Tibial artery (tissue), 4 donors: ENCODE measurements around the gene UPF2.

Source experiments
- DNase-seq, 2 donors: peaks; one replicate each; pipeline ENCODE4 v3.0.0-alpha.2; 2019
- H3K27ac ChIP-seq, 2 donors: fragments of 200-600 bp; sonication (generic) in 1 of 2; 1 replicate in 1 of 2; 2 replicates in 1 of 2; pipeline ENCODE4 v1.5.1; 2018 to 2019; ENCODE audit warnings: mild to moderate bottlenecking in 1 of 2
- H3K27me3 ChIP-seq, 2 donors: fragments of 200-600 bp; sonication (generic) in 1 of 2; one replicate each; pipeline versions ENCODE4 v1.5.1 to v1.6.0; 2016 to 2019
- H3K36me3 ChIP-seq, 3 donors: fragments of 200-600 bp; sonication (generic) in 2 of 3; one replicate each; pipeline ENCODE4 v1.5.1; 2016 to 2019; ENCODE audit warnings: mild to moderate bottlenecking in 2 of 3
- H3K4me1 ChIP-seq, 4 donors: fragments of 200-600 bp; sonication (generic) in 2 of 4; 1 replicate in 3 of 4; 2 replicates in 1 of 4; pipeline ENCODE4 v1.5.1; 2016 to 2019
- H3K4me3 ChIP-seq, 2 donors: fragments of 200-600 bp; sonication (generic) in 1 of 2; 1 replicate in 1 of 2; 2 replicates in 1 of 2; pipeline ENCODE4 v1.5.1; 2018 to 2019; ENCODE audit warnings: mild to moderate bottlenecking in 2 of 2
- H3K9me3 ChIP-seq, 3 donors: fragments of 200-600 bp; sonication (generic) in 1 of 3; one replicate each; pipeline ENCODE4 v1.5.1; 2016 to 2019
- intact Hi-C: fragments of 100-400 bp; cut with DNase I; formaldehyde crosslinking; loops from one replicate; pipeline ENCODE4 v1.15.0; 2023; ENCODE audit warnings: low total_unique reads
- TF ChIP-seq, protein P1 (sequence below), 2 experiments: fragments of 200-600 bp in 1 of 2; fragments of 450-650 bp in 1 of 2; IDR thresholded peaks; one replicate each; pipeline ENCODE4 v1.5.1; 2017 to 2019; ENCODE audit warnings: antibody characterized with exemption in 2 of 2, mild to moderate bottlenecking in 1 of 2, moderate library complexity in 1 of 2

The UPF2 gene

GRCh38 chr10:11958956-11959355 is 83.7 kb downstream of the UPF2 start:
- Histone ChIP-seq H3K4me3 (no peak overlapping the region), H3K36me3 (peaks cover 59 to 92% (median 71%) of the 10 kb centered on the region in 3 donors), H3K27me3 (no peaks in the 10 kb centered on the region), H3K4me1 (no peaks in the 10 kb centered on the region), H3K9me3 (no peaks in the 10 kb centered on the region), H3K27ac (no peak overlapping the region)
- intact Hi-C loops, result no loop called here
- TF ChIP-seq, protein P1, sequence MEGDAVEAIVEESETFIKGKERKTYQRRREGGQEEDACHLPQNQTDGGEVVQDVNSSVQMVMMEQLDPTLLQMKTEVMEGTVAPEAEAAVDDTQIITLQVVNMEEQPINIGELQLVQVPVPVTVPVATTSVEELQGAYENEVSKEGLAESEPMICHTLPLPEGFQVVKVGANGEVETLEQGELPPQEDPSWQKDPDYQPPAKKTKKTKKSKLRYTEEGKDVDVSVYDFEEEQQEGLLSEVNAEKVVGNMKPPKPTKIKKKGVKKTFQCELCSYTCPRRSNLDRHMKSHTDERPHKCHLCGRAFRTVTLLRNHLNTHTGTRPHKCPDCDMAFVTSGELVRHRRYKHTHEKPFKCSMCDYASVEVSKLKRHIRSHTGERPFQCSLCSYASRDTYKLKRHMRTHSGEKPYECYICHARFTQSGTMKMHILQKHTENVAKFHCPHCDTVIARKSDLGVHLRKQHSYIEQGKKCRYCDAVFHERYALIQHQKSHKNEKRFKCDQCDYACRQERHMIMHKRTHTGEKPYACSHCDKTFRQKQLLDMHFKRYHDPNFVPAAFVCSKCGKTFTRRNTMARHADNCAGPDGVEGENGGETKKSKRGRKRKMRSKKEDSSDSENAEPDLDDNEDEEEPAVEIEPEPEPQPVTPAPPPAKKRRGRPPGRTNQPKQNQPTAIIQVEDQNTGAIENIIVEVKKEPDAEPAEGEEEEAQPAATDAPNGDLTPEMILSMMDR (IDR thresholded peaks at IDR 0.05), result no peak
- no peak for DNase-seq

GRCh38 chr10:11951695-11952094 is 90.9 kb downstream of the UPF2 start:
- H3K27ac ChIP-seq, result no peak overlapping the region
- TF ChIP-seq, protein P1 (IDR thresholded peaks at IDR 0.05), result no peak
- DNase-seq, result no peak

DNA sequence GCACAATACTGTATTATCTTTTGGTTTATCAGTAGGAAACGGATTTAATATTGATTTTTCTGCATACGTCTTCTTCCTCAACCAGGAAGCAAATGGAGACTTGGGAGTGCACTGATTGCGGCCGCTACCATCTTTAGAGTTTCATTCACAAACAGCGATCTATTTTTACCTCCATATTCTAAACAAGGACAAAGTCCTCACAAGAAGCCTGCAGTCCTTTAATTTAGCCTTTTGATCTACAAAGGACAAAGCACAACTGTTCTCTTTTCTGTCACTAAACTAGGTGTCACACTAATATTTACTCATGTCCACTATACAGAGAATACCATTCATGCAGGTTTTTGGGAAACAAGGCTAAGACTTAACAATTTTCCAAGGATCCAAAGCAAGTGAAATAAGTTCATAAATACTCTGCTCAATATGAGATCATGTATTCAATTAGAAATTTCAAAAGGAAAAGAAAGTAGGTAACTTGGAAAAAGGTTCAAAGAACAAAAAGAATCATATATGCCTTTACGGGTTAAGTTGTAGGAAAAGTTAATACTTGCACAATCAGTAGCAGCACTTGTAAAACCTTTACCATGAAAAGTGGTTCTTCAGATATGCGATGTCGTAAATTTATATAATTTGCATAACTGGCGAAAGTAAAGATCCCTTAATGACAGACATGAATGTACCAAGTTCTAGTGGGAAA is 92.1 kb downstream of the UPF2 start:
- intact Hi-C loops, result no loop called here
- H3K27ac ChIP-seq, result no peak overlapping the region
- H3K4me3 ChIP-seq, result no peak overlapping the region
- peaks cover 23 to 68% (median 25%) of the 10 kb centered on the region in 3 donors for H3K36me3 ChIP-seq
- H3K9me3 ChIP-seq, result no peaks in the 10 kb centered on the region
- DNase-seq, result no peak
- no peaks in the 10 kb centered on the region for H3K4me1 ChIP-seq
- no peaks in the 10 kb centered on the region for H3K27me3 ChIP-seq
- TF ChIP-seq, protein P1 (IDR thresholded peaks at IDR 0.05), result no peak

More at GRCh38 chr10:11951695-11952094, 90.9 kb downstream of the UPF2 start:
- H3K27me3 ChIP-seq, result no peaks in the 10 kb centered on the region
- no peak overlapping the region for H3K4me3 ChIP-seq
- intact Hi-C loops, result no loop called here
- H3K4me1 ChIP-seq, result no peaks in the 10 kb centered on the region
- H3K9me3 ChIP-seq, result no peaks in the 10 kb centered on the region
- peaks cover 33 to 80% (median 35%) of the 10 kb centered on the region in 3 donors for H3K36me3 ChIP-seq

- Histone ChIP-seq H3K27ac (no peak overlapping the region), H3K4me1 (no peaks in the 10 kb centered on the region), H3K36me3 (peaks cover 13 to 60% (median 27%) of the 10 kb centered on the region in 3 donors), H3K9me3 (no peaks in the 10 kb centered on the region), H3K27me3 (no peaks in the 10 kb centered on the region), H3K4me3 (no peak overlapping the region)
- no peak for DNase-seq
- intact Hi-C loops, result no loop called here
- TF ChIP-seq, protein P1 (IDR thresholded peaks at IDR 0.05), result no peak
These were observed 93.5 kb downstream of the UPF2 start for GRCh38 chr10:11949152-11949551.

DNA sequence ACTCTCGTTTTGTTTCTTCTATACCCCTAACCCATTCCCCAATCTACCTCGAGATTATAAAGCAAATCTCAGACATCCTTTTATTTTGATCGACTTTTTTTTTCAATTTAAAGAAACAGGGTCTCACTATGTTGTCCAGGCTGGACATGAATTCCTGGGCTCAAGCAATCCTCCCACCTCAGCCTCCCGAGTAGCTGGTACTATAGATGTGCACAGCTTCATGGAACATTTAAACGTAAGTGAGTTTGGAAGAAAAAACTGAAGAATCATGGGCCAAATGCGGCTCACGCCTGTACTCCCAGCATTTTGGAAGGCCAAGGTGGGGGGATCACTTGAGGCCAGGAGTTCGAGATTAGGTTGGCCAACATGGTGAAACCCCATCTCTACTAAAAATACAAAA is 96.0 kb downstream of the UPF2 start:
- Histone ChIP-seq H3K9me3 (no peaks in the 10 kb centered on the region), H3K27me3 (no peaks in the 10 kb centered on the region), H3K4me3 (no peak overlapping the region), H3K27ac (no peak overlapping the region), H3K36me3 (peaks cover 21 to 65% (median 32%) of the 10 kb centered on the region in 3 donors), H3K4me1 (no peaks in the 10 kb centered on the region)
- DNase-seq, result no peak
- intact Hi-C loops, result no loop called here
- TF ChIP-seq, protein P1 (IDR thresholded peaks at IDR 0.05), result no peak
